ENCODE results near the gene GKAP1. TPM values are rescaled to one million over a fixed set of nuclear protein-coding genes. Genes with fewer than 3 reads are reported as not detected.

GKAP1 gene
- total RNA-seq, 1 donor from 2014 or later: 33.4 TPM

DNA sequence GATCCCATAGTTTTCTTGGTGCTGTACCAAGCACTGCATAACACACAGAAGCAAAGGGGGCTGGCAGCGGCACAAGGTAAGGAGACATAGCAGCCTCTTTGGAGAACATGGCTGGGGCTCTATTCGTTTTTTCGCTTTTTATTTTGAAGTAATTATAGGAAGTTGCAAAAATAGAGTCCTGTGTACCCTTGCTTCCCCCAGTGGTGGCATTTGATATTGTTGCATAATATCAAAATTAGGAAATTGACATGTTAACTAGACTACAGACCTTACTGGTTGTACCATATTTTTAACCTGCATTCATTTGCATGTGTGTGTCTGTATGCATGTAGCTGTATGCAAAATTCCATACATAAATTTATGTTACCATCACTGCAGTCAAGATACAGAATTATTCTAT lies 103.2 kb downstream of the GKAP1 start:
- Histone ChIP-seq H3K4me3 (no peak overlapping the region), H3K4me2 (no peak overlapping the region), H4K20me1 (ENCODE audit: low read depth) (no peaks in the 10 kb centered on the region), H3K36me3 (no peaks in the 10 kb centered on the region), H3K9ac (no peak overlapping the region), H3K27me3 (no peaks in the 10 kb centered on the region), H3K79me2 (ENCODE audit: low read depth) (peaks cover under 1% of the 10 kb centered on the region), H3K27ac (no peak overlapping the region), H2AFZ (replicated peaks) (no peak overlapping the region), H3F3A (ENCODE audit: low read depth) (no peaks in the 10 kb centered on the region), H3K9me3 (ENCODE audit: low read depth) (no peaks in the 10 kb centered on the region), H3K4me1 (no peaks in the 10 kb centered on the region)
- Mint-ChIP-seq H3K4me1 (no peaks in the 10 kb centered on the region), H3K27ac (no peak overlapping the region), H3K36me3 (no peaks in the 10 kb centered on the region), H3K4me3 (no peak overlapping the region), H3K9me3 (peaks cover 3% of the 10 kb centered on the region), H3K27me3 (ENCODE audit: insufficient read depth, low read depth) (no peaks in the 10 kb centered on the region)
- no peak for DNase-seq (ENCODE audit: low spot score)
- no peak for TF ChIP-seq EZH2phosphoT487 (IDR thresholded peaks at IDR 0.05)
- TF ChIP-seq, protein P1, sequence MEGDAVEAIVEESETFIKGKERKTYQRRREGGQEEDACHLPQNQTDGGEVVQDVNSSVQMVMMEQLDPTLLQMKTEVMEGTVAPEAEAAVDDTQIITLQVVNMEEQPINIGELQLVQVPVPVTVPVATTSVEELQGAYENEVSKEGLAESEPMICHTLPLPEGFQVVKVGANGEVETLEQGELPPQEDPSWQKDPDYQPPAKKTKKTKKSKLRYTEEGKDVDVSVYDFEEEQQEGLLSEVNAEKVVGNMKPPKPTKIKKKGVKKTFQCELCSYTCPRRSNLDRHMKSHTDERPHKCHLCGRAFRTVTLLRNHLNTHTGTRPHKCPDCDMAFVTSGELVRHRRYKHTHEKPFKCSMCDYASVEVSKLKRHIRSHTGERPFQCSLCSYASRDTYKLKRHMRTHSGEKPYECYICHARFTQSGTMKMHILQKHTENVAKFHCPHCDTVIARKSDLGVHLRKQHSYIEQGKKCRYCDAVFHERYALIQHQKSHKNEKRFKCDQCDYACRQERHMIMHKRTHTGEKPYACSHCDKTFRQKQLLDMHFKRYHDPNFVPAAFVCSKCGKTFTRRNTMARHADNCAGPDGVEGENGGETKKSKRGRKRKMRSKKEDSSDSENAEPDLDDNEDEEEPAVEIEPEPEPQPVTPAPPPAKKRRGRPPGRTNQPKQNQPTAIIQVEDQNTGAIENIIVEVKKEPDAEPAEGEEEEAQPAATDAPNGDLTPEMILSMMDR (IDR thresholded peaks at IDR 0.05): peak; percentile 27

DNA sequence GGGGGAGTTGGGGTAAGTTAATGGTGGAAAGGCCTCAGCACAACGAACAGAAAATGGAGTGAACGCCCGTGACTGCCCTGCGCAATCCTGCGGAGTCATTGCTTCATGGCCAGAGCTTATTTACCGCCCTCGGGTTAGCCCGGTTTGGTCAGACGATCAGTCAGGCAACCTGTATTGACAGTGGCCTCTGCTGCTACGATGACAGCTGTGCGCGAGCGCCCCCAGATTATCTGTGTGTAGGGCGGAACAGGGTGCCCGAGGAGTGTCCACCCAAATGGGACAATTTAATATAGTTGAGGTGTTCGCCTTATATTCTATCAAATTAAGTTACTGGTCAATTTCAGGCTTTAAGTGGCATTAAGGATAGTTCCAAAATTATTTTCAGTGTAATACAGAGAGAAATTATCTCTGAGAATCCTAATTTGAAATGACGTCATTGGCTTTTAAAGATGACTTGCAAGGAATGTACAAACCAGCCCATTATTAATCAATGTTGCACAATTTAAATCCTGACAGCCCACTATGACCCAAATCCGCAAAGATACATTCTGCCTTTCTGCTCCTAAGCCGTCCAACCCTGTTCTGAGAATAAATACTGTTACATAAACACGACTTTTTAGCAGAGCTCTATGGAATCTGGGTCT lies 108.9 kb downstream of the GKAP1 start:
- H3K79me2 ChIP-seq (ENCODE audit: low read depth): peaks cover 49% of the 10 kb centered on the region
- peaks cover 23% of the 10 kb centered on the region for H3K4me1 Mint-ChIP-seq
- H3K4me2 ChIP-seq: peak overlapping the region; percentile 98
- peak overlapping the region; percentile 90 for H3K9ac ChIP-seq
- peaks cover 14% of the 10 kb centered on the region for H3K36me3 Mint-ChIP-seq
- peak overlapping the region; percentile 99 for H3K27ac ChIP-seq
- no peaks in the 10 kb centered on the region for H3K9me3 ChIP-seq (ENCODE audit: low read depth)
- H3K27me3 ChIP-seq: no peaks in the 10 kb centered on the region
- peak overlapping the region; percentile 90 for H3K4me3 Mint-ChIP-seq
- peak overlapping the region; percentile 97 for H3K27ac Mint-ChIP-seq
- TF ChIP-seq, protein P1 (IDR thresholded peaks at IDR 0.05): peak; percentile 39
- no peak for TF ChIP-seq EZH2 (IDR thresholded peaks at IDR 0.05)
- H3K27me3 Mint-ChIP-seq (ENCODE audit: insufficient read depth, low read depth): no peaks in the 10 kb centered on the region
- peaks cover 10% of the 10 kb centered on the region for H3K9me3 Mint-ChIP-seq
- H3K4me3 ChIP-seq: peak overlapping the region; percentile 77
- peaks cover 18% of the 10 kb centered on the region for H4K20me1 ChIP-seq (ENCODE audit: low read depth)
- peaks cover 5% of the 10 kb centered on the region for H3F3A ChIP-seq (ENCODE audit: low read depth)
- peaks cover 12% of the 10 kb centered on the region for H3K4me1 ChIP-seq
- H2AFZ ChIP-seq (replicated peaks): peak overlapping the region; percentile 94
- DNase-seq (ENCODE audit: low spot score): peak; percentile 79
- H3K36me3 ChIP-seq: no peaks in the 10 kb centered on the region

DNA sequence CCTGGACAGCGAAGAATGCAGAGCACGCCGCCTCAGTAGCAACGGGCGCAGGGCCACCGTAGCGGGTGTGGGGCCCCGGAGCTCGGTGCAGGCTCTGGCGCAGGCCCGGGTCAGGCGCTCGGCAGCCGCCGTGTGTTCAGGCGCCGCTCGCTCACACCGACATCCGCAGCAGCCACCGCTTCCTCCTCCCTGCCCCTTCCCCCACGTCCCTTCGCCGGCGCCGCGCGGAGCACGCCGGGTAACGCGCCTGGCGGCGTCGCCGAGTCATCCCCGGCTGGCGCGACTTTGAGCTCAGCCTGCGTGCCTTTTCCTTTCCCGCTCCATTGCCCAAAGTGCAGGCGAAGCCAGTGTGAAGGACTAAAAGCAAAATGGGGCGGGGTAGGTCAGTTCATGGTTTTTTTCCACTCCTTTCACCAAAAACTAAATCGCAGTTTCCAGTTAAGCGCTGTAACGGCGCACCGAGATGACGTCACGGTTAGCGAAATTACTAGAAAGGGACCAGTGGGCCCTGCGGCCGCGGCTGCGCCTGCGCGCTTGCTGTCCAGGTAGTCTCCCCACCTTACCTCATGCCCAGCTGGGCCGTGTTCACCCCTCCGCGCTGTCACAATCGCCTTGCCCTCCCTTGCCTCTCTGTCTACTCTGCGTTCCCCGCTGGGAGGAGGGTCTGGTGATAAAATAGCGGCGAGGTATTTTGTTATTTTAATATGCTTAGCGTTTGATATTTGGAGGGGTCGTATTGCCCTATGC lies 109.6 kb downstream of the GKAP1 start, which contains the start of gene UBQLN1:
Gene UBQLN1, minus strand, starts transcription at position 191 of the 747 bp plus-strand sequence. CDS start 279 bp downstream, outside the sequence.
- no peaks in the 10 kb centered on the region for H3K27me3 Mint-ChIP-seq (ENCODE audit: insufficient read depth, low read depth)
- TF ChIP-seq EZH2 (IDR thresholded peaks at IDR 0.05): no peak
- TF ChIP-seq, protein P1 (IDR thresholded peaks at IDR 0.05): no peak
- no peak for TF ChIP-seq EZH2phosphoT487 (IDR thresholded peaks at IDR 0.05)
- H3K4me2 ChIP-seq: peak within 1 kb of the TSS; percentile 98
- H3K27ac ChIP-seq: peak within 1 kb of the TSS; percentile 99
- peak within 1 kb of the TSS; percentile 97 for H3K27ac Mint-ChIP-seq
- peaks cover 12% of the 10 kb centered on the region for H3K4me1 ChIP-seq
- peak; percentile 95 for DNase-seq (ENCODE audit: low spot score)
- peak within 1 kb of the TSS; percentile 94 for H2AFZ ChIP-seq (replicated peaks)
- H3K36me3 Mint-ChIP-seq: peaks cover 16% of the 10 kb centered on the region
- no peaks in the 10 kb centered on the region for H3K9me3 ChIP-seq (ENCODE audit: low read depth)
- H4K20me1 ChIP-seq (ENCODE audit: low read depth): peaks cover 25% of the 10 kb centered on the region
- H3K79me2 ChIP-seq (ENCODE audit: low read depth): peaks cover 56% of the 10 kb centered on the region
- H3K36me3 ChIP-seq: no peaks in the 10 kb centered on the region
- H3K4me1 Mint-ChIP-seq: peaks cover 23% of the 10 kb centered on the region
- H3K4me3 Mint-ChIP-seq: peak within 1 kb of the TSS; percentile 90
- H3K4me3 ChIP-seq: peak within 1 kb of the TSS; percentile 77
- H3K27me3 ChIP-seq: no peaks in the 10 kb centered on the region
- H3K9ac ChIP-seq: peak within 1 kb of the TSS; percentile 90
- peaks cover 5% of the 10 kb centered on the region for H3F3A ChIP-seq (ENCODE audit: low read depth)
- H3K9me3 Mint-ChIP-seq: peaks cover 10% of the 10 kb centered on the region
